ENCODE results near the gene NRG3.
A peak's percentile ranks its signal among the peaks of the same experiment; 100 is the strongest.

The NRG3 gene

DNA sequence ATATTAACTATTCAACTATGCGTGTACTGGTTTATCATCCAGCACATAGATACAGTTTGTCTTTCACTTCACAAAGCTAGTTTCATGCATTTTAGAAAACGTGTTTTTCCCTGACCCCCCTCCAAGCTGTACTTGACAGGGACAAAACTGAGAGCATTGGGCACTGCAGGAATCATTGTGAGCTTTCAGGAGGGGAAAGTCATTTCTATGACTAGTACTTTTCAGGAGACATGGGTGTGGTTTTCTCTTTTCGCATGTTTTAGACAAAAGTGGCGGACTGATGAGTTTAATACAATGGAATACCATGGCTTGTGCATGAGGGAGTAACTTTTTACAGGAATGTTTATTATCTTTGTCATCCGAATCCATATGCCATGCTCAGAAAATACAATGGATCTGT is 42.7 kb downstream of the NRG3 start:
- TF ChIP-seq, protein P1, sequence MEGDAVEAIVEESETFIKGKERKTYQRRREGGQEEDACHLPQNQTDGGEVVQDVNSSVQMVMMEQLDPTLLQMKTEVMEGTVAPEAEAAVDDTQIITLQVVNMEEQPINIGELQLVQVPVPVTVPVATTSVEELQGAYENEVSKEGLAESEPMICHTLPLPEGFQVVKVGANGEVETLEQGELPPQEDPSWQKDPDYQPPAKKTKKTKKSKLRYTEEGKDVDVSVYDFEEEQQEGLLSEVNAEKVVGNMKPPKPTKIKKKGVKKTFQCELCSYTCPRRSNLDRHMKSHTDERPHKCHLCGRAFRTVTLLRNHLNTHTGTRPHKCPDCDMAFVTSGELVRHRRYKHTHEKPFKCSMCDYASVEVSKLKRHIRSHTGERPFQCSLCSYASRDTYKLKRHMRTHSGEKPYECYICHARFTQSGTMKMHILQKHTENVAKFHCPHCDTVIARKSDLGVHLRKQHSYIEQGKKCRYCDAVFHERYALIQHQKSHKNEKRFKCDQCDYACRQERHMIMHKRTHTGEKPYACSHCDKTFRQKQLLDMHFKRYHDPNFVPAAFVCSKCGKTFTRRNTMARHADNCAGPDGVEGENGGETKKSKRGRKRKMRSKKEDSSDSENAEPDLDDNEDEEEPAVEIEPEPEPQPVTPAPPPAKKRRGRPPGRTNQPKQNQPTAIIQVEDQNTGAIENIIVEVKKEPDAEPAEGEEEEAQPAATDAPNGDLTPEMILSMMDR (IDR thresholded peaks at IDR 0.05; ENCODE audit: insufficient read depth, low read length, poor library complexity, severe bottlenecking), result no peak
- Histone ChIP-seq H3K36me3 (ENCODE audit: control insufficient read depth, insufficient read depth, low read length) (no peaks in the 10 kb centered on the region), H3K27me3 (replicated peaks; ENCODE audit: control insufficient read depth, insufficient read depth, low read length) (no peaks in the 10 kb centered on the region), H3K4me3 (replicated peaks; ENCODE audit: low read depth, low read length) (no peak overlapping the region)
- DNase-seq (ENCODE audit: extremely low read depth, insufficient read length), result no peak

DNA sequence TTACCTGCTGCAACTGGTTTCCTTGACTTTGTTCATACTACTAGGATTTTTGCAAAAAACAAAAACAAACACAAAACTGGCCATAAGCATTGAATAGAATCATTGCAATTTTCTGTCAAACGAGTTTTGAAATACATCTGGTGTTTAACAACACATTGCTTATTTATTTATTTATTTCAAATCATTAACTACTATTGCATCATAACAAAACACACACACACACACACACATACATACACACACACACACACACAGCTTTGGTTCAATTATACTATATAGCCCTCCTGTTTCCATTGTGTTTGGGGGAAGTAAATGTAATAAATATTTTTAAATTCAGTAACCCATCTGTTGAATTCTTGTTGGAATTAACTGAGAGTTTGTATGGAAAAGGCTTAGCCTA is 43.8 kb downstream of the NRG3 start:
- Histone ChIP-seq H3K36me3 (ENCODE audit: control insufficient read depth, insufficient read depth, low read length) (no peaks in the 10 kb centered on the region), H3K4me3 (replicated peaks; ENCODE audit: low read depth, low read length) (no peak overlapping the region), H3K27me3 (replicated peaks; ENCODE audit: control insufficient read depth, insufficient read depth, low read length) (no peaks in the 10 kb centered on the region)
- TF ChIP-seq, protein P1 (IDR thresholded peaks at IDR 0.05; ENCODE audit: insufficient read depth, low read length, poor library complexity, severe bottlenecking), result no peak
- DNase-seq (ENCODE audit: extremely low read depth, insufficient read length), result no peak

- no peaks in the 10 kb centered on the region for H3K27me3 ChIP-seq (replicated peaks; ENCODE audit: control insufficient read depth, insufficient read depth, low read length)
- TF ChIP-seq, protein P1 (IDR thresholded peaks at IDR 0.05; ENCODE audit: insufficient read depth, low read length, poor library complexity, severe bottlenecking), result peak; percentile 76
- no peak for DNase-seq (ENCODE audit: extremely low read depth, insufficient read length)
- no peaks in the 10 kb centered on the region for H3K36me3 ChIP-seq (ENCODE audit: control insufficient read depth, insufficient read depth, low read length)
- H3K4me3 ChIP-seq (replicated peaks; ENCODE audit: low read depth, low read length), result no peak overlapping the region
These were observed 45.3 kb downstream of the NRG3 start for GRCh38 chr10:81920213-81920829.

DNA sequence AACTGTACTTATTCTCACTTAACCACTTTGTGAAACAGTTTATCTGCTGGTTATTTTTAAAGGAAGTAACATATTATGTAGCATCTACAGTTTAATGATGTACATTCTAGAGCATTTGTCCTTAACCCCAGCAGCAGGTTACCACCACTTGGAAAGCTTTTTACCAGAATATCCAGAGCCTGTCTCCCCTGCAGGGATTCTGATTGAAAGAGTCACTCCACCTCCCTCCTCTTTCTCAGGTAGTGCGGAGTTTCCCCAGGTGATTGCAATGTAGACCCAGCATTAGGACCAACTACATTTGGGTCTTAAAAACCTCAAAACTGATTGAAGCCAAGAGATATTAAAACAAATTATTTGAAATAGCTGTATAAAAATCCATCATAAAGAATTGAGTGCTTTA is 53.1 kb downstream of the NRG3 start:
- H3K4me3 ChIP-seq (replicated peaks; ENCODE audit: low read depth, low read length), result no peak overlapping the region
- no peaks in the 10 kb centered on the region for H3K27me3 ChIP-seq (replicated peaks; ENCODE audit: control insufficient read depth, insufficient read depth, low read length)
- no peak for DNase-seq (ENCODE audit: extremely low read depth, insufficient read length)
- no peaks in the 10 kb centered on the region for H3K36me3 ChIP-seq (ENCODE audit: control insufficient read depth, insufficient read depth, low read length)
- TF ChIP-seq, protein P1 (IDR thresholded peaks at IDR 0.05; ENCODE audit: insufficient read depth, low read length, poor library complexity, severe bottlenecking), result no peak

DNA sequence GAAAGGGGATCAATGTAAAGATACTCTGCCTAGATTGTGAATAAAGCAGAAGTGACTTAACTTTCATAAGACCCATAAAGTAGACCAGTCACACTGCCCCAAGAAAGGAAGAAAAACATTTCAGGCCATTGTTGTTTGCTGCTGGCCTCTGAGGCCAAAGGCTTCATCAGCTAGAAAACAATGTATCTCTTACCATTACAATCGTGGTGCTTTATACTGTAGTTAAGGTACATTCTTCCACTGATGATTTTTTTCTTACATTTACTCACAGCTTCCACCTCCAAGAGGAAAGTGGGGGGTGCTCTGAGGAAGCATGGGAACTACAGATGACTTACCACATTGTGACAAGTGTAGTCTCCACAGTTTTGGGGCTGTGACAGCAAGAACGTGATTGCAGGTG is 68.6 kb downstream of the NRG3 start:
- H3K36me3 ChIP-seq (ENCODE audit: control insufficient read depth, insufficient read depth, low read length), result no peaks in the 10 kb centered on the region
- no peaks in the 10 kb centered on the region for H3K27me3 ChIP-seq (replicated peaks; ENCODE audit: control insufficient read depth, insufficient read depth, low read length)
- no peak for DNase-seq (ENCODE audit: extremely low read depth, insufficient read length)
- TF ChIP-seq, protein P1 (IDR thresholded peaks at IDR 0.05; ENCODE audit: insufficient read depth, low read length, poor library complexity, severe bottlenecking), result no peak
- no peak overlapping the region for H3K4me3 ChIP-seq (replicated peaks; ENCODE audit: low read depth, low read length)

DNA sequence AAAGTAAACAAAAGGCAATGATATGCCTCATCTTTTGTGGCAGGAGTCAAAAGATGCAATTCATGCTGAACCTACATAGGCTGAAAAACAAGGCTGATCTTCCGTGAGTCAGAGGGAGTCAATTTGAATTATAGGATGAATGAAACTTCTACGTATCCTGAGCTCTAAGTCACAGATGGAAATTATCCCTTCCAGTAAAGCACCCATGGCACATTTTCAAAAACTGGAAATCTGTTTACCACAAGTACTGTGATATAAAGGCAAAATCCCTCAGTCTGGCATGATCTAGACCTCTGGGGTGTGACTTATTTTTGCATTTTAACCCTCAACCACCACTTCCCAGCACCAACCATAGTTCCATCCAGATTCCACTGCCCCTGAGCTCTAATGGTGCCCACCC is 69.6 kb downstream of the NRG3 start:
- Histone ChIP-seq H3K36me3 (ENCODE audit: control insufficient read depth, insufficient read depth, low read length) (no peaks in the 10 kb centered on the region), H3K27me3 (replicated peaks; ENCODE audit: control insufficient read depth, insufficient read depth, low read length) (no peaks in the 10 kb centered on the region), H3K4me3 (replicated peaks; ENCODE audit: low read depth, low read length) (no peak overlapping the region)
- no peak for DNase-seq (ENCODE audit: extremely low read depth, insufficient read length)
- TF ChIP-seq, protein P1 (IDR thresholded peaks at IDR 0.05; ENCODE audit: insufficient read depth, low read length, poor library complexity, severe bottlenecking), result no peak
